ENCODE results near the gene FAM76A. TPM values are rescaled to one million over a fixed set of nuclear protein-coding genes. Genes with fewer than 3 reads are reported as not detected.

Gene FAM76A
- total and polyA plus RNA-seq, 9 donors, result 6.0 to 20.3 (median 13.2) TPM

Small RNA genes within 50 kb of the gene (small RNA-seq; reads per million reads assigned to genes)
- gene AL020997.2 (not detected), gene RNU6-424P (not detected)

Other genes with a start within 250 kb of the FAM76A start
- gene WASF2, start 235.8 kb upstream of the FAM76A start, total RNA-seq, result 100 to 1,000 TPM in 5 of 7 donors, 10 to 100 TPM in 2; 28.0 to 163 (median 153) TPM
- gene WASF2, start 235.8 kb upstream of the FAM76A start, polyA plus RNA-seq, result 100 to 1,000 TPM in 1 of 2 donors, 10 to 100 TPM in 1; 58.0 to 233 TPM
- 100 to 1,000 TPM in 3 of 7 donors, 10 to 100 TPM in 4; 11.3 to 159 (median 91.2) TPM for gene AHDC1, start 121.8 kb upstream of the FAM76A start, total RNA-seq
- gene AHDC1, start 121.8 kb upstream of the FAM76A start, polyA plus RNA-seq, result 10 to 100 TPM; 11.2 to 33.2 TPM
- gene FGR, start 90.8 kb upstream of the FAM76A start, total RNA-seq, result 10 to 100 TPM in 1 of 7 donors, 1 to 10 TPM in 6; 1.1 to 14.1 (median 4.2) TPM
- gene FGR, start 90.8 kb upstream of the FAM76A start, polyA plus RNA-seq, result 1 to 10 TPM; 4.2 to 6.8 TPM
- gene IFI6, start 53.8 kb upstream of the FAM76A start, total RNA-seq, result 10 to 100 TPM; 30.3 to 89.1 (median 48.6) TPM
- 100 to 1,000 TPM; 200 to 274 TPM for gene IFI6, start 53.8 kb upstream of the FAM76A start, polyA plus RNA-seq
- 10 to 100 TPM; 34.3 to 45.7 (median 41.2) TPM for gene STX12, start 47.3 kb downstream of the FAM76A start, total RNA-seq
- gene STX12, start 47.3 kb downstream of the FAM76A start, polyA plus RNA-seq, result 10 to 100 TPM; 23.9 to 74.8 TPM
- gene PPP1R8, start 104.8 kb downstream of the FAM76A start, total RNA-seq, result 10 to 100 TPM; 24.9 to 49.0 (median 37.9) TPM
- 10 to 100 TPM; 33.8 to 37.4 TPM for gene PPP1R8, start 104.8 kb downstream of the FAM76A start, polyA plus RNA-seq
- 10 to 100 TPM in 2 of 7 donors, 1 to 10 TPM in 5; 2.7 to 14.0 (median 7.8) TPM for gene THEMIS2, start 146.6 kb downstream of the FAM76A start, total RNA-seq
- gene THEMIS2, start 146.6 kb downstream of the FAM76A start, polyA plus RNA-seq, result 10 to 100 TPM in 1 of 2 donors, 1 to 10 TPM in 1; 3.9 to 16.9 TPM
- 10 to 100 TPM; 24.8 to 54.6 (median 36.6) TPM for gene RPA2, start 188.6 kb downstream of the FAM76A start, total RNA-seq
- 10 to 100 TPM; 44.3 to 93.1 TPM for gene RPA2, start 188.6 kb downstream of the FAM76A start, polyA plus RNA-seq
- gene SMPDL3B, start 209.0 kb downstream of the FAM76A start, total RNA-seq, result 10 to 100 TPM in 1 of 7 donors, 1 to 10 TPM in 1, under 1 TPM in 3, not detected in 2; 0.40 to 21.1 (median 0.77) TPM
- under 1 TPM; 0.23 to 0.32 TPM for gene SMPDL3B, start 209.0 kb downstream of the FAM76A start, polyA plus RNA-seq
- gene XKR8, start 234.0 kb downstream of the FAM76A start, total RNA-seq, result 1 to 10 TPM; 3.9 to 6.1 (median 5.3) TPM
- 1 to 10 TPM; 4.7 to 6.0 TPM for gene XKR8, start 234.0 kb downstream of the FAM76A start, polyA plus RNA-seq

All from ovary (tissue), 9 donors.